Measurements from ENCODE around the gene FSIP1.

DNA sequence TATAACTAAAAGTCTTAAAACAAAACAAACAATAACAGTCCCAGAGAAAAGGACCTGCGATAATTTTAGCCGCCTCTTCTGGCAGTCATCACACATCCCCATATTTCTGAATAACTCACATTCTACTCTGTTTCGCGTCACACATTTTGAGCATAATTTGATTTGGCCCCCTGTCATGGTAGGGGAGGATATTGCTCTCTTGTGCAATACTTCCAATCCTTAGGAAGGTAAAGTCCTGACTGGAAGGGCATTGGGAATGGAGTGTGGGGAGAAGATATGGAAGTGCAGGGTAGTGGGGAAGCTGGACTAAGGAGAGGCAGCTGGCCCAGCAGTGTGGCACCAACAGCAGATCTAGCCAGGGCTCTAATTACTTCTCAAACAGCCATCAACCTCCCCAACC is 11.3 kb upstream of the FSIP1 start:
- no peak for TF ChIP-seq HDAC2 (IDR thresholded peaks at IDR 0.05)
- TF ChIP-seq, protein P1, sequence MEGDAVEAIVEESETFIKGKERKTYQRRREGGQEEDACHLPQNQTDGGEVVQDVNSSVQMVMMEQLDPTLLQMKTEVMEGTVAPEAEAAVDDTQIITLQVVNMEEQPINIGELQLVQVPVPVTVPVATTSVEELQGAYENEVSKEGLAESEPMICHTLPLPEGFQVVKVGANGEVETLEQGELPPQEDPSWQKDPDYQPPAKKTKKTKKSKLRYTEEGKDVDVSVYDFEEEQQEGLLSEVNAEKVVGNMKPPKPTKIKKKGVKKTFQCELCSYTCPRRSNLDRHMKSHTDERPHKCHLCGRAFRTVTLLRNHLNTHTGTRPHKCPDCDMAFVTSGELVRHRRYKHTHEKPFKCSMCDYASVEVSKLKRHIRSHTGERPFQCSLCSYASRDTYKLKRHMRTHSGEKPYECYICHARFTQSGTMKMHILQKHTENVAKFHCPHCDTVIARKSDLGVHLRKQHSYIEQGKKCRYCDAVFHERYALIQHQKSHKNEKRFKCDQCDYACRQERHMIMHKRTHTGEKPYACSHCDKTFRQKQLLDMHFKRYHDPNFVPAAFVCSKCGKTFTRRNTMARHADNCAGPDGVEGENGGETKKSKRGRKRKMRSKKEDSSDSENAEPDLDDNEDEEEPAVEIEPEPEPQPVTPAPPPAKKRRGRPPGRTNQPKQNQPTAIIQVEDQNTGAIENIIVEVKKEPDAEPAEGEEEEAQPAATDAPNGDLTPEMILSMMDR (IDR thresholded peaks at IDR 0.05), result no peak
- TF ChIP-seq, protein P2, sequence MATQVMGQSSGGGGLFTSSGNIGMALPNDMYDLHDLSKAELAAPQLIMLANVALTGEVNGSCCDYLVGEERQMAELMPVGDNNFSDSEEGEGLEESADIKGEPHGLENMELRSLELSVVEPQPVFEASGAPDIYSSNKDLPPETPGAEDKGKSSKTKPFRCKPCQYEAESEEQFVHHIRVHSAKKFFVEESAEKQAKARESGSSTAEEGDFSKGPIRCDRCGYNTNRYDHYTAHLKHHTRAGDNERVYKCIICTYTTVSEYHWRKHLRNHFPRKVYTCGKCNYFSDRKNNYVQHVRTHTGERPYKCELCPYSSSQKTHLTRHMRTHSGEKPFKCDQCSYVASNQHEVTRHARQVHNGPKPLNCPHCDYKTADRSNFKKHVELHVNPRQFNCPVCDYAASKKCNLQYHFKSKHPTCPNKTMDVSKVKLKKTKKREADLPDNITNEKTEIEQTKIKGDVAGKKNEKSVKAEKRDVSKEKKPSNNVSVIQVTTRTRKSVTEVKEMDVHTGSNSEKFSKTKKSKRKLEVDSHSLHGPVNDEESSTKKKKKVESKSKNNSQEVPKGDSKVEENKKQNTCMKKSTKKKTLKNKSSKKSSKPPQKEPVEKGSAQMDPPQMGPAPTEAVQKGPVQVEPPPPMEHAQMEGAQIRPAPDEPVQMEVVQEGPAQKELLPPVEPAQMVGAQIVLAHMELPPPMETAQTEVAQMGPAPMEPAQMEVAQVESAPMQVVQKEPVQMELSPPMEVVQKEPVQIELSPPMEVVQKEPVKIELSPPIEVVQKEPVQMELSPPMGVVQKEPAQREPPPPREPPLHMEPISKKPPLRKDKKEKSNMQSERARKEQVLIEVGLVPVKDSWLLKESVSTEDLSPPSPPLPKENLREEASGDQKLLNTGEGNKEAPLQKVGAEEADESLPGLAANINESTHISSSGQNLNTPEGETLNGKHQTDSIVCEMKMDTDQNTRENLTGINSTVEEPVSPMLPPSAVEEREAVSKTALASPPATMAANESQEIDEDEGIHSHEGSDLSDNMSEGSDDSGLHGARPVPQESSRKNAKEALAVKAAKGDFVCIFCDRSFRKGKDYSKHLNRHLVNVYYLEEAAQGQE (IDR thresholded peaks at IDR 0.05), result no peak
